ENCODE measurements around the gene PHTF1.
"Not testable (repeated sequence)": the region's sequence is repeated elsewhere in the genome, so short reads cannot be mapped to it uniquely, and the experiment has no call there.

Gene PHTF1

DNA sequence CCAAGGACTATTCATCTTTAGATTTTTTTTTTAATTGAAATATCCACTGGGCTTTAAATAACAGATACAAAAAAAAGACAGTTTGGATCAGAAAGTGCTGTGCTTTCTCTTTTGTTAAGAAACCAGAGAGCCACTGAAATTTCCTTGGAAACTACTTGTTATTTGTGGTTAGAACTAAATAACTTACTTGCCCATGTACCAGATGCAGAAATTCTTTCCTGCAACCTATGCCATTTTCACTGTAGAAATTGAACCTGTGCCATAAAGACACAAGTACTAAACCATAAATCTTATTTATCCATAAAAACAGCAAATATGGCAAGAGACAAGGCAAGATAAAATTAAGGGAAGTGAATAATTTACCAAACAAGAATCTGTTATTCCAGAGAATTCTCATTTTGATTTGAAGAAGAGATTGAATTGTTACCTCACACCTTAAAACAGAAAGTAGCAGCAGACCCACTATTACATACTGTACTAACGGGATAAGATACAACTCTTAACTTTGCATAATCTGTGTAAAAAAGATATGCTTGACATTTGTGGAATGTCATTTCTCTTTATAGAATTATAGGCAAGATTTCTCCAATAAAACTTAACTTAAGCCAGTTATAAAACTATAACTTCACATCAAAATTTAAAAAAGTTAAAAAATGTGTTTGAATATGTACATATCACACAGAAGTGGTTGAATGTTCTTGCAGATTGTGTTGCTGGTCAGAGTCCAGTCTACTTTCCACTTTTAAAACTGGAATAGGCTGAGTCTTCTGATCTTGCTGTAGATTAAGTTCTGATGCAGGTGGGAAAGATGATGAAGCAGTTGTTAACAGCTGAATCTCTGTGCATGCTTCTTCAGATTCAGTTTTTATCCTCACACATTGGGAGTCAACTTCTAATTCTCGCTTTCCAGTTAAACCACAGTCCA, 6.3 kb upstream of the PHTF1 start:
- TF ChIP-seq JUND (IDR thresholded peaks at IDR 0.05; ENCODE audit: low read depth): no peak
- no peak for DNase-seq (ENCODE audit: low read depth in 1 of 2, low spot score in 1 of 2)
- in situ Hi-C loops (cut with HindIII; ENCODE audit: low pct_unique_long_range_greater_than_20kb, low sequenced_read_pairs): no loop called here

DNA sequence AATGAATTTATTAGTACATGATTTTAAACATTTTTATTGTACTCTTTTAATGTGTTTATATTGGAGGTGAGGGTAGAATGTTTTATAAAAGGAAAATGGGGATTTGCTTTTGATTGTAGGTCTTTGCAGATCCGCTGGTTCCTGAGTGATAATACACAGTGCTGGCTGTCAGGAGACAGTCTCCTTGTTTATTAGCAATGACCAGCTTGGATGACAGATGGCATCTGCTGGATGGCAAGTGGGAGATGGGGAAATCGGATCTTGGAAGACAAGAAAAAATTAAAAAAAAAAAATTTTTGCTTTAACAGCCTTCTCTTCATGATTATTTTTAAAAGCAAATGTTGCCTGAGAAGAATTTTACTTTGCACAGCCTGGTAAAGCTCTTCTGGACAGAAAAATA, 4.4 kb upstream of the PHTF1 start:
- no peak for DNase-seq (ENCODE audit: low read depth in 1 of 2, low spot score in 1 of 2)
- no peak for TF ChIP-seq JUND (IDR thresholded peaks at IDR 0.05; ENCODE audit: low read depth)
- in situ Hi-C loops (cut with HindIII; ENCODE audit: low pct_unique_long_range_greater_than_20kb, low sequenced_read_pairs): no loop called here

GRCh38 chr1:113761937-113762336, 2.7 kb upstream of the PHTF1 start:
- TF ChIP-seq JUND (IDR thresholded peaks at IDR 0.05; ENCODE audit: low read depth): no peak
- DNase-seq (ENCODE audit: low read depth in 1 of 2, low spot score in 1 of 2): no peak
- in situ Hi-C loops (cut with HindIII; ENCODE audit: low pct_unique_long_range_greater_than_20kb, low sequenced_read_pairs): no loop called here

DNA sequence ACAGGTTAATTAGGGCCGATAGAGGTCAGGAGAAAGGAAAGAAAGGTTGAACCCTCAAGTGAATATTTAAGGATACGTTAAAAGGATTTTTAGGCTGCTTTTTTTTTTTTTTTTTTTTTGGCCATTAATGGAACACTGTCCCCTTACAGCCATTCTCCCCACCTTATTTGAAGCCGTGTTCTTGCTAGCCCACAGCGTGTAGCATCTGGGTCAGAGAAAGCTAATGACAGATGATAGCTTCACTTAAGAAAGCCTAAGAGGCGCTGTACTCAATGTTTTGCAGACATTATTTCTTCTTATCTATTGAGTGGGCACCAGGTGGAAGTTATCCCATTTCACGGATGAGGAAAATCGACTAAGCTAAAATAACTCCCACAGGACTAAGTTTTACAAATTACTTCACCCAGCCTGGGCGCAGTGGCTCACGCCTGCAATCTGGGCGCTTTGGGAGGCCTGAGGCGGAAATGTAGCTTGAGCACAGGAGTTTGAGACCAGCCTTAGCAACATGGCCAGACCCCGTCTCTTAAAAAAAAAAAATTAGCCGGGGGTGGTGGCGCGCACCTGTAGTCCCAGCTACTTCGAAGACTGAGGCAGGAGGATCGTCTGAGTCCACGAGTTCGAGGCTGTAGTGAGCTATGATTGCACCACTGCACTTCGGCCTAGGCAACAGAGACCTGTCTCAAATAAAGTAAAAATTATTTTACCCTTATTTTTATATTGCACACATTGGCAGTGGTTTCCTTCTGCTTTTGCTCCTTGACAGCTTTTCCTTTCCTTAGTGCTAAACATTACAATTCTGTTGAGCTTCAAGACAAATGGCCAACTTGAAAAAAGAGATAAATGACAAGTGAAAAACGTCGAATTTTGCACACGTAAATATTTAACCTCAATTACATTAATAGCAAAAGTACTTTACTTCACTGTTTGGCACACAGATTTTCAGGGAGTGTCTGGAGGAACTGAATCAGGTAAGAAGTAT, 1.1 kb upstream of the PHTF1 start:
- DNase-seq (ENCODE audit: low read depth in 1 of 2, low spot score in 1 of 2): no peak

DNA sequence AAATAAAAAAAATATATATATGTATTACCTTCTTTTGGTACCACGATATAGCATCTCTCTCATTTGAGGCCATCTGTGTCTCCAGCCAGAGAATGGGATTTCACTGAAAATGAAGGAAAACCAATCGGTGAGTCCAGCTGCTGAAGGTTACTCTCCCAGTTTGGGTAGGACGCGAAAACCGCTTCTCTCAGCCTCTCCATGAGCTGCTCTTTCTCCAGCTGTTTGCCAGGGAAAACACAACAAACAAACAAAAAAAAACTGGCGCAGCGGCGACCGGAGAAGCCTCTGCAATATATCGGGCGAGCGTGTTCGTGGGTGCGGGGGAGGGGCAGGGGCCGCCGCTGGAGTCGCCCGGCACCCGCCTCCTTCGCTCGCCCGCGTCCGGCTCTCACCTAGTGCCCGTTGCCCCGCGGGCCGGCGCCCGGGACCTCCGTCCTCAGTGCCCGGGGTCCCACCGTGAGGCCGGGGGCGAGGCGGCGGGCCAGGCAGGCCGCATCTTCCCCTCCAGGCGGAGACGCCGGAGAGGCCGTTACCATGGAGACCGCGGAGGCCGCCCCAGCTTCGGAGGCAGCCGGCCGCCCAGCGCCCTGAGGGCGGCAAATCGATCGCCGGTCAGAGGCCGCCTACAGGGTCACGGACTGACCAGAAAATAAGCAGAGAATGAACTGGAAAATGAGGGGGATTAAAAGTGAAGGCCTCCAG, 504 bp downstream of the PHTF1 start:
- peak; percentile 36 to 49 for DNase-seq (ENCODE audit: low read depth in 1 of 2, low spot score in 1 of 2)
- no peak for TF ChIP-seq JUND (IDR thresholded peaks at IDR 0.05; ENCODE audit: low read depth)
- in situ Hi-C loops (cut with HindIII; ENCODE audit: low pct_unique_long_range_greater_than_20kb, low sequenced_read_pairs): no loop called here

More for the DNA sequence above, 1.1 kb upstream of the PHTF1 start:
- in situ Hi-C loops (cut with HindIII; ENCODE audit: low pct_unique_long_range_greater_than_20kb, low sequenced_read_pairs): no loop called here
- no peak for TF ChIP-seq JUND (IDR thresholded peaks at IDR 0.05; ENCODE audit: low read depth)

- TF ChIP-seq JUND (IDR thresholded peaks at IDR 0.05; ENCODE audit: low read depth): no peak
- DNase-seq (ENCODE audit: low read depth in 1 of 2, low spot score in 1 of 2): no peak
- in situ Hi-C loops (cut with HindIII; ENCODE audit: low pct_unique_long_range_greater_than_20kb, low sequenced_read_pairs): no loop called here
Measured at GRCh38 chr1:113756461-113756860, 2.8 kb downstream of the PHTF1 start.

DNA sequence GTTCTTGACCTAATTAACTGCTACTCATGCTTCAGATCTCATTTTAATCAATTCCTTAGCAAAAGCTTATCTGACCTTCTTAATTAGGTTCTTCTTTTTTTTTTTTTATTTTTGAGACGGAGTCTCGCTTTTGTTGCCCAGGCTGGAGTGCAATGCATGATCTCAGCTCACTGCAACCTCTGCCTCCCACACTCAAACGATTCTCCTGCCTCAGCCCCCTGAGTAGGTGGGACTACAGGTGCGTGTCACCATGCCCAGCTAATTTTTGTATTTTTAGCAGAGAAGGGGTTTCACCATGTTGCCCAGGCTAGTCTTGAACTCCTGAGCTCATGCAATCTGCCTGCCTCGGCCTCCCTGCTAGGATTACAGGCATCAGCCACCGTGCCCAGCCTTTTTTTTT, 6.0 kb downstream of the PHTF1 start:
- DNase-seq (ENCODE audit: low read depth in 1 of 2, low spot score in 1 of 2); in situ Hi-C loops (cut with HindIII; ENCODE audit: low pct_unique_long_range_greater_than_20kb, low sequenced_read_pairs): not testable (repeated sequence)

DNA sequence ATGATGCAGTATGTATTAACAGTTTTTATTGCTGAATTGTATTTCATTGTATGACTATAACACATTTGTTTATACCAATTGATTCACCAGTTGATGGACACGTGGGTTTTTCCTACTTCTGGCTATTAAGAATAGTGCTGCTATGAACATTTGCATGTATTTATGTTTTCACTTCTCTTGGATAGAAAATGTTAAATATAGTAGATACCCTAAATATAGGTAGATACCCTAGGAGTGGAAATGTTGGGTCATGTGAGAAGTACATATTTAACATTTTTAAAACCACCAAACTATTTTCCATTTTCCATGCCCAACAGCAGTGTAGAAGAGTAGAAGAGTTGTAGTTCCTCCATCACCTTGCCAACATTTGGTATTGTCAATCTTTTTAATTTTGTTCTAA, 7.8 kb downstream of the PHTF1 start:
- DNase-seq (ENCODE audit: low read depth in 1 of 2, low spot score in 1 of 2): no peak
- in situ Hi-C loops (cut with HindIII; ENCODE audit: low pct_unique_long_range_greater_than_20kb, low sequenced_read_pairs): no loop called here
- no peak for TF ChIP-seq JUND (IDR thresholded peaks at IDR 0.05; ENCODE audit: low read depth)

- no peak for DNase-seq (ENCODE audit: low read depth in 1 of 2, low spot score in 1 of 2)
- TF ChIP-seq JUND (IDR thresholded peaks at IDR 0.05; ENCODE audit: low read depth): no peak
- in situ Hi-C loops (cut with HindIII; ENCODE audit: low pct_unique_long_range_greater_than_20kb, low sequenced_read_pairs): no loop called here
Measured at GRCh38 chr1:113751114-113751513, 8.2 kb downstream of the PHTF1 start.

- TF ChIP-seq JUND (IDR thresholded peaks at IDR 0.05; ENCODE audit: low read depth): no peak
- no peak for DNase-seq (ENCODE audit: low read depth in 1 of 2, low spot score in 1 of 2)
- in situ Hi-C loops (cut with HindIII; ENCODE audit: low pct_unique_long_range_greater_than_20kb, low sequenced_read_pairs): no loop called here
Measured at GRCh38 chr1:113749402-113749801, 9.9 kb downstream of the PHTF1 start.

DNA sequence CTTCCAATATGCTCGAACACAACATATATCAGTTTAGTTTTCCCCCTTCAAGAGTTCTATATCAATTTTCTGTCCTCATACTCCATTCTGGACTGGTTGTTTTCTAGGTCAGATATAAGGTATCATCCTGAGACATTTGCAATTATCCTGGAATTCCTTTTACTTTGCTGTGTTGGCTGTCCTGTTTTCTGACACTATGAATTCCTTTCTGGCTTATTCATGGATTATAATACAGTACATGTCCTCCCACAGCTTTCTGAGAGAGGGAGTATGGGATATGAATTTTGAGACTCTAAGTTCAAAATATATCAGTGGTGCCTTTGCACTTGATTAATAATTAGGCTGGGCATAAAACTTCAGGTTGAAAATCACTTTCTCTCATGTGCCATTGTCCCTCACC, 11.9 kb downstream of the PHTF1 start:
- in situ Hi-C loops (cut with HindIII; ENCODE audit: low pct_unique_long_range_greater_than_20kb, low sequenced_read_pairs): no loop called here
- DNase-seq (ENCODE audit: low read depth in 1 of 2, low spot score in 1 of 2): no peak
- no peak for TF ChIP-seq JUND (IDR thresholded peaks at IDR 0.05; ENCODE audit: low read depth)

- no peak for TF ChIP-seq JUND (IDR thresholded peaks at IDR 0.05; ENCODE audit: low read depth)
- DNase-seq (ENCODE audit: low read depth in 1 of 2, low spot score in 1 of 2): no peak
- in situ Hi-C loops (cut with HindIII; ENCODE audit: low pct_unique_long_range_greater_than_20kb, low sequenced_read_pairs): no loop called here
Measured at GRCh38 chr1:113745425-113745824, 13.9 kb downstream of the PHTF1 start.

Measured in T47D (cell line).